ENCODE data around the gene PSMA2.

Gene PSMA2

GRCh38 chr7:42967391-42967790, 35.4 kb upstream of the PSMA2 start:
- no peak for TF ChIP-seq CTCF (IDR thresholded peaks at IDR 0.05; ENCODE audit: extremely low read depth, missing control alignments)
- no peak for DNase-seq (ENCODE audit: low spot score)

GRCh38 chr7:42964849-42965805, 33.2 kb upstream of the PSMA2 start:
- peak; percentile 18 for DNase-seq (ENCODE audit: low spot score)
- no peak for TF ChIP-seq CTCF (IDR thresholded peaks at IDR 0.05; ENCODE audit: extremely low read depth, missing control alignments)

GRCh38 chr7:42964293-42964692, 32.3 kb upstream of the PSMA2 start:
- TF ChIP-seq CTCF (IDR thresholded peaks at IDR 0.05; ENCODE audit: extremely low read depth, missing control alignments) = no peak
- no peak for DNase-seq (ENCODE audit: low spot score)

GRCh38 chr7:42961170-42961569, 29.2 kb upstream of the PSMA2 start:
- no peak for TF ChIP-seq CTCF (IDR thresholded peaks at IDR 0.05; ENCODE audit: extremely low read depth, missing control alignments)
- DNase-seq (ENCODE audit: low spot score) = no peak

GRCh38 chr7:42960762-42961161, 28.8 kb upstream of the PSMA2 start:
- peak; percentile 11 for DNase-seq (ENCODE audit: low spot score)
- no peak for TF ChIP-seq CTCF (IDR thresholded peaks at IDR 0.05; ENCODE audit: extremely low read depth, missing control alignments)

- no peak for TF ChIP-seq CTCF (IDR thresholded peaks at IDR 0.05; ENCODE audit: extremely low read depth, missing control alignments)
- DNase-seq (ENCODE audit: low spot score) = no peak
These were observed 27.6 kb upstream of the PSMA2 start for GRCh38 chr7:42959549-42959948.

- TF ChIP-seq CTCF (IDR thresholded peaks at IDR 0.05; ENCODE audit: extremely low read depth, missing control alignments) = no peak
- DNase-seq (ENCODE audit: low spot score) = no peak
These were observed 24.1 kb upstream of the PSMA2 start for GRCh38 chr7:42956062-42956461.
